H9 (cell line): Measurements from ENCODE around the gene TMEM183A. TPM values are rescaled to one million over a fixed set of nuclear protein-coding genes. Genes with fewer than 3 reads are reported as not detected.

Experiments
- DNase-seq: peaks from one replicate; pipeline ENCODE4 v3.0.0-alpha.2; 2017
- H2AFZ ChIP-seq: one replicate; pipeline ENCODE4 v1.6.1; 2013; ENCODE audit warnings: mild to moderate bottlenecking, low read length, control low read depth, moderate library complexity
- H2AK5ac ChIP-seq: 2 replicates; pipeline ENCODE4 v1.6.1; 2013; ENCODE audit warnings: low read length, control low read depth, mixed read lengths; ENCODE audit not compliant: insufficient read length
- H2BK120ac ChIP-seq: one replicate; pipeline ENCODE4 v1.6.1; 2013; ENCODE audit warnings: low read depth, mild to moderate bottlenecking, low read length, control low read depth, inconsistent platforms; ENCODE audit not compliant: poor library complexity, severe bottlenecking
- H2BK12ac ChIP-seq: 2 replicates; pipeline ENCODE4 v1.6.1; 2013; ENCODE audit warnings: low read length, control low read depth, mixed read lengths, low read depth; ENCODE audit not compliant: insufficient read length
- H2BK15ac ChIP-seq: 2 replicates; pipeline ENCODE4 v1.6.1; 2013; ENCODE audit warnings: low read depth, low read length, control low read depth
- H2BK20ac ChIP-seq: one replicate; pipeline ENCODE4 v1.6.1; 2013; ENCODE audit warnings: low read depth, mild to moderate bottlenecking, low read length, control low read depth, inconsistent platforms; ENCODE audit not compliant: poor library complexity, severe bottlenecking
- H2BK5ac ChIP-seq: 2 replicates; pipeline ENCODE4 v1.6.1; 2013; ENCODE audit warnings: low read length, control low read depth, mixed read lengths; ENCODE audit not compliant: insufficient read length
- H3K14ac ChIP-seq: 2 replicates; pipeline ENCODE4 v1.6.1; 2013; ENCODE audit warnings: low read length, control low read depth; ENCODE audit not compliant: insufficient read depth
- H3K18ac ChIP-seq: 2 replicates; pipeline ENCODE4 v1.6.1; 2013; ENCODE audit warnings: low read depth, mild to moderate bottlenecking, mixed read lengths, low read length, control low read depth; ENCODE audit not compliant: insufficient read length
- H3K23ac ChIP-seq: 2 replicates; pipeline ENCODE4 v1.6.1; 2013; ENCODE audit warnings: low read length, control low read depth, mixed read lengths, low read depth; ENCODE audit not compliant: insufficient read length
- H3K23me2 ChIP-seq: 2 replicates; pipeline ENCODE4 v1.6.1; 2013; ENCODE audit warnings: low read depth, mild to moderate bottlenecking, mixed read lengths, low read length, control low read depth; ENCODE audit not compliant: insufficient read length, poor library complexity, severe bottlenecking
- H3K27ac ChIP-seq: 2 replicates; pipeline ENCODE4 v1.5.1; 2013; ENCODE audit warnings: low read length, control low read depth, mixed read lengths, low read depth; ENCODE audit not compliant: insufficient read length
- H3K27me3 ChIP-seq: 2 replicates; pipeline ENCODE4 v1.6.1; 2013; ENCODE audit warnings: low read length, control low read depth, inconsistent platforms; ENCODE audit not compliant: insufficient read depth
- H3K4ac ChIP-seq: 2 replicates; pipeline ENCODE4 v1.6.1; 2013; ENCODE audit warnings: low read depth, mild to moderate bottlenecking, control low read depth, inconsistent platforms, low read length, moderate library complexity
- H3K4me1 ChIP-seq: 2 replicates; pipeline ENCODE4 v1.6.1; 2013; ENCODE audit warnings: low read length, control low read depth, inconsistent platforms; ENCODE audit not compliant: insufficient read depth
- H3K4me2 ChIP-seq: 2 replicates; pipeline ENCODE4 v1.6.1; 2013; ENCODE audit warnings: low read length, control low read depth, mixed read lengths; ENCODE audit not compliant: insufficient read length, insufficient read depth
- H3K56ac ChIP-seq: 2 replicates; pipeline ENCODE4 v1.6.1; 2013; ENCODE audit warnings: low read depth, mild to moderate bottlenecking, mixed read lengths, low read length, control low read depth; ENCODE audit not compliant: insufficient read length
- H3K79me1 ChIP-seq: 2 replicates; pipeline ENCODE4 v1.6.1; 2013; ENCODE audit warnings: low read depth, mild to moderate bottlenecking, moderate library complexity, low read length, control low read depth, inconsistent platforms; ENCODE audit not compliant: insufficient read depth, poor library complexity, severe bottlenecking
- H3K79me2 ChIP-seq: 2 replicates; pipeline ENCODE4 v1.6.1; 2013; ENCODE audit warnings: low read length, control low read depth, inconsistent platforms; ENCODE audit not compliant: insufficient read depth
- H3K9ac ChIP-seq: 2 replicates; pipeline ENCODE4 v1.6.1; 2013; ENCODE audit warnings: low read length, control low read depth, mixed read lengths; ENCODE audit not compliant: insufficient read length; ENCODE audit errors: extremely low read depth
- H3K9me3 ChIP-seq: one replicate; pipeline ENCODE4 v1.6.1; 2013; ENCODE audit warnings: low read depth, low read length, inconsistent platforms; ENCODE audit not compliant: control insufficient read depth
- H3T11ph ChIP-seq: one replicate; pipeline ENCODE4 v1.6.1; 2013; ENCODE audit warnings: mild to moderate bottlenecking, low read length, control low read depth, inconsistent platforms
- H4K20me1 ChIP-seq: one replicate; pipeline ENCODE4 v1.6.1; 2013; ENCODE audit not compliant: control insufficient read depth, insufficient read length, insufficient read depth
- H4K5ac ChIP-seq: 2 replicates; pipeline ENCODE4 v1.6.1; 2013; ENCODE audit warnings: low read depth, mild to moderate bottlenecking, mixed read lengths, low read length, control low read depth; ENCODE audit not compliant: insufficient read length
- H4K8ac ChIP-seq: replicated peaks from 2 replicates; pipeline ENCODE4 v1.6.1; 2013; ENCODE audit warnings: low read length, control low read depth, mixed read lengths, low read depth; ENCODE audit not compliant: insufficient read length
- H4K91ac ChIP-seq: 2 replicates; pipeline ENCODE4 v1.6.1; 2013; ENCODE audit warnings: low read depth, mild to moderate bottlenecking, moderate library complexity, mixed read lengths, low read length, control low read depth; ENCODE audit not compliant: insufficient read length
- H3K27ac Mint-ChIP-seq, 3 experiments: 2 replicates in 2 of 3; 3 replicates in 1 of 3; pipeline ENCODE4 v1.8.0; 2020 to 2021; ENCODE audit warnings: mixed read lengths in 3 of 3, mild to moderate bottlenecking in 1 of 3, moderate library complexity in 1 of 3
- H3K27me3 Mint-ChIP-seq: 2 replicates; pipeline ENCODE4 v1.8.0; 2021; ENCODE audit warnings: low read depth, mild to moderate bottlenecking, moderate library complexity, mixed read lengths
- H3K36me3 Mint-ChIP-seq, 3 experiments: 2 replicates in 2 of 3; 3 replicates in 1 of 3; pipeline ENCODE4 v1.8.0; 2020 to 2021; ENCODE audit warnings: low read depth in 3 of 3, mixed read lengths in 3 of 3; ENCODE audit not compliant: insufficient read depth in 1 of 3
- H3K4me1 Mint-ChIP-seq, 2 experiments: 2 replicates each; pipeline ENCODE4 v1.8.0; 2020; ENCODE audit warnings: mixed read lengths in 2 of 2
- H3K4me3 Mint-ChIP-seq, 2 experiments: 2 replicates in 1 of 2; 3 replicates in 1 of 2; pipeline ENCODE4 v1.8.0; 2020 to 2021; ENCODE audit warnings: mild to moderate bottlenecking in 2 of 2, mixed read lengths in 2 of 2, moderate library complexity in 1 of 2
- H3K9me3 Mint-ChIP-seq, 2 experiments: 2 replicates in 1 of 2; 3 replicates in 1 of 2; pipeline ENCODE4 v1.8.0; 2020; ENCODE audit warnings: mild to moderate bottlenecking in 2 of 2, mixed read lengths in 2 of 2, moderate library complexity in 1 of 2
- WGBS: extraction: QIAGEN DNeasy Blood & Tissue Kit; methylation state at CpG from one replicate; pipeline ENCODE4 v1.1.7; 2013; ENCODE audit warnings: missing lambda C conversion rate, low lambda C conversion rate, mixed read lengths; ENCODE audit not compliant: insufficient read length; ENCODE audit errors: extremely low coverage; 5-methylcytosine and 5-hydroxymethylcytosine counted together
- total RNA-seq: library from RNA; stranded (reverse); gene quantifications from 2 replicates; pipeline ENCODE4 v1.2.1, GENCODE V29; 2021
- TF ChIP-seq, protein P1 (sequence below): fragments of 200-600 bp; sonication (generic); conservative IDR thresholded peaks from 3 replicates; pipeline ENCODE4 v1.8.0; 2021; ENCODE audit warnings: antibody characterized with exemption, mild to moderate bottlenecking

TMEM183A gene
- total RNA-seq, 1 experiment from 2014 or later, result 93.4 TPM

GRCh38 chr1:203066965-203067364 is 59.8 kb downstream of the TMEM183A start:
- Histone ChIP-seq H3K4ac (no peak overlapping the region), H3K18ac (no peak overlapping the region), H3K27ac (no peak overlapping the region), H2BK12ac (no peak overlapping the region), H2AK5ac (no peak overlapping the region), H2BK5ac (no peak overlapping the region), H3K79me2 (no peaks in the 10 kb centered on the region), H3K23me2 (no peaks in the 10 kb centered on the region), H2AFZ (no peak overlapping the region), H4K91ac (no peak overlapping the region), H3K23ac (no peak overlapping the region), H3K9me3 (no peaks in the 10 kb centered on the region), H3K9ac (no peak overlapping the region), H3K14ac (no peak overlapping the region), H2BK15ac (no peak overlapping the region), H3K4me1 (no peaks in the 10 kb centered on the region), H3K79me1 (no peaks in the 10 kb centered on the region), H3K4me2 (no peak overlapping the region), H4K8ac (no peak overlapping the region), H4K20me1 (no peaks in the 10 kb centered on the region), H2BK20ac (no peak overlapping the region), H3K27me3 (no peaks in the 10 kb centered on the region), H2BK120ac (no peak overlapping the region), H3T11ph (no peak overlapping the region), H3K56ac (no peak overlapping the region), H4K5ac (no peak overlapping the region)
- no CpG with 5 or more reads among the region's 3 CpGs for WGBS
- TF ChIP-seq, protein P1, sequence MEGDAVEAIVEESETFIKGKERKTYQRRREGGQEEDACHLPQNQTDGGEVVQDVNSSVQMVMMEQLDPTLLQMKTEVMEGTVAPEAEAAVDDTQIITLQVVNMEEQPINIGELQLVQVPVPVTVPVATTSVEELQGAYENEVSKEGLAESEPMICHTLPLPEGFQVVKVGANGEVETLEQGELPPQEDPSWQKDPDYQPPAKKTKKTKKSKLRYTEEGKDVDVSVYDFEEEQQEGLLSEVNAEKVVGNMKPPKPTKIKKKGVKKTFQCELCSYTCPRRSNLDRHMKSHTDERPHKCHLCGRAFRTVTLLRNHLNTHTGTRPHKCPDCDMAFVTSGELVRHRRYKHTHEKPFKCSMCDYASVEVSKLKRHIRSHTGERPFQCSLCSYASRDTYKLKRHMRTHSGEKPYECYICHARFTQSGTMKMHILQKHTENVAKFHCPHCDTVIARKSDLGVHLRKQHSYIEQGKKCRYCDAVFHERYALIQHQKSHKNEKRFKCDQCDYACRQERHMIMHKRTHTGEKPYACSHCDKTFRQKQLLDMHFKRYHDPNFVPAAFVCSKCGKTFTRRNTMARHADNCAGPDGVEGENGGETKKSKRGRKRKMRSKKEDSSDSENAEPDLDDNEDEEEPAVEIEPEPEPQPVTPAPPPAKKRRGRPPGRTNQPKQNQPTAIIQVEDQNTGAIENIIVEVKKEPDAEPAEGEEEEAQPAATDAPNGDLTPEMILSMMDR, result no peak
- Mint-ChIP-seq H3K4me1 (no peaks in the 10 kb centered on the region), H3K27ac (no peak overlapping the region; a peak in 1 of 7 replicates), H3K27me3 (no peaks in the 10 kb centered on the region), H3K9me3 (no peaks in the 10 kb centered on the region), H3K4me3 (no peak overlapping the region), H3K36me3 (peaks cover 0 to 9% (median 9%) of the 10 kb centered on the region in 3 experiments; a peak in 5 of 7 replicates)
- DNase-seq, result no peak
